Measurements from ENCODE around the gene DHRS7B.
"Not testable (repeated sequence)": the region's sequence is repeated elsewhere in the genome, so short reads cannot be mapped to it uniquely, and the experiment has no call there.

The DHRS7B gene, protein sequence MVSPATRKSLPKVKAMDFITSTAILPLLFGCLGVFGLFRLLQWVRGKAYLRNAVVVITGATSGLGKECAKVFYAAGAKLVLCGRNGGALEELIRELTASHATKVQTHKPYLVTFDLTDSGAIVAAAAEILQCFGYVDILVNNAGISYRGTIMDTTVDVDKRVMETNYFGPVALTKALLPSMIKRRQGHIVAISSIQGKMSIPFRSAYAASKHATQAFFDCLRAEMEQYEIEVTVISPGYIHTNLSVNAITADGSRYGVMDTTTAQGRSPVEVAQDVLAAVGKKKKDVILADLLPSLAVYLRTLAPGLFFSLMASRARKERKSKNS

DNA sequence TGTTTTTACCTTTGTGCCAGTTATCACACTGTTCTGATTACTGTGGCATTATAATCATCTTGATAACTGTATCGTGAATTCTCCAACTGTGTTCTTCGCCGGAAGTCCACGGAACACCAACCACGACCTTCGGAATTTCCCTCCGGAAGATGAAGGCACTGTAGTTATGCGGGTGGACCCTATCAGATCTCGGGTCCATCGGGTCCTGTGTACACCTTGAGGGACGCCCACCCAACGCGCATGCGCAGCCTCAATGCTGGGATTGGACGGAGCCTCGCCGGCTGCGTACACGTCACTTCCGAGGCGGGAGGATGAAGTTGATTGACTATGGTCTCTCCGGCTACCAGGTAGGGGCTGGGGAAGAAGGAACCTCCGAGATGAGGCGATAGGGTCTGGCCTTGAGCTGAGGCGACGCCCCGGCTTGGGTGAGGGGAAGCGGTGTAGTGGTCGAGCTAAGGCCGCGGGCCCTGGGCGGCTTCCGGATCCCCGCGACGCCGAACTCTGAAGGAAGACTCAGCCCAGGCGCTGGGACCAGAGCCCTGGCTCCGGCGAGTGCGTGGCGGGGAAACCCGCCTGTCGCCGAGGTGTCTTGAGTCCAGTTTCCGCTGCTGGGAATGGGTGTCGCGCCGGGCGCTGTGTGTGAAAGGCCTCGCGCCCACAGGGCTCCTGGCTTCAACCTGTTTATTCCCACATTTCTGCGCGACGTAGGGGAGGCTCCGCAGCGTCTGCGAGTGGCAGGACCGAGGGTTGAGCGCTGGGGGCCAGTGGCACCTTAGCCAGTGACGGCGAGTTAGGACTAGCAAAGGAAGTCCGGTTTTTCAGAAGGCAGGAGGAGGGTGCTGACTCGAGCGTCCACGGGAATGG is at the start of gene DHRS7B:
TSS of gene DHRS7B (plus strand) at position 320 of the 864 bp plus-strand sequence. CDS start at position 328, 8 bp downstream.
- TF ChIP-seq JUND (IDR thresholded peaks at IDR 0.05; ENCODE audit: low read depth): no peak
- DNase-seq (ENCODE audit: low read depth in 1 of 2, low spot score in 1 of 2): peak; percentile 85 to 94
- in situ Hi-C loops (cut with HindIII; ENCODE audit: low pct_unique_long_range_greater_than_20kb, low sequenced_read_pairs): no loop called here

DNA sequence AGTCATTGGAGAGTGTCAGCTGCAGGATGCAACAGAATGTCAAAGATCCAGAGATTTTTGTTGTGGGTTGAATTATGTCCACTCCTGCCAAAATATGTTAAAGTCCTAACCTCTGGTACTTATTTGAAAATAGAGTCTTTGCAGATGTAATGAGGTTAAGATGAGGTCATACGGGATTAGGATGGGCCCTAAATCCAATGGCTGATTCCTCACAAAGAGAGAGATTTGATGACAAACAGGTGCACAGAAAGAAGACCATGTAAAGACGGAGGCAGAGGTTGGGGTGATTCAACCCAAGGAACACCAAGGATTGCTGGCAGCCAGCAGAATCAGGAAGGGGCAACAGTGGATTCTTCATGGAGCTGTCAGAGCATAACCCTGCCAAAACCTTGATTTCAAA is 49.5 kb upstream of the DHRS7B start:
- in situ Hi-C loops (cut with HindIII; ENCODE audit: low pct_unique_long_range_greater_than_20kb, low sequenced_read_pairs): no loop called here
- no peak for TF ChIP-seq JUND (IDR thresholded peaks at IDR 0.05; ENCODE audit: low read depth)
- no peak for DNase-seq (ENCODE audit: low read depth in 1 of 2, low spot score in 1 of 2)

DNA sequence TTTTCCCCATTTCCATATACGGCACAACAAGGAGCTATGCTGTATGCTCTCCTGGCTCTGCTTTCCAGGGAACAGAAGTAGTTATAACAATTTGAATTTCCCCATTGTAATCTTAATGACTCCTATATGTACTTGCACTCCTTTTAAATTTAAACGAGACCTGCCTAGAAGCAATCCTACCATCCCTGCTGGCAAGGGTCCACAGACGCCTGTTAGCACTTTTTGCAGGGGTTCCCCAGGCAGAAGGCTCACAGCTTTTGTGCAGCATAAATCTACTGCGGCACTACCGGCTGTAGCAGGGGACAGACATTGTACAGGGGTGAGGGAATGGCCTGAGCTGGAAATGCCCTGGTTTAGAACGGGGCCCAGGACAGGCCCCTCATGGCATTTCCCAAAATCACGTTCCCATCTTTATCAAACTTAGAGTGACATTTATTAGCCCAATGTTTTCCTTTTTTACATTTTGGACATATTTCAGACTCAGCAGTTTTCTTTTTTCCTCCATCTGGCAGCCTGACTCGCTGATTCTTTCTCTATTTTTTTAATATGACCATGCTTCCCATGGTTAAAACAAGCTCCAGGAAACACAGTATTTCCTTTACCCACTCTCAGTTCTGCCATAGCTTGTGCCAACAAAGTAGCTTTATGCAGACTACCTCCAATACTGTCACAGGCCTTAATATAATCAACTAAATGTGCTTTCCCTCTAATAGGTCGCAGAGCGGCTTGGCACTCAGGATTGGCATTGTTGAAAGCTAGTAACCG is 48.6 kb upstream of the DHRS7B start:
- in situ Hi-C loops (cut with HindIII; ENCODE audit: low pct_unique_long_range_greater_than_20kb, low sequenced_read_pairs): no loop called here
- TF ChIP-seq JUND (IDR thresholded peaks at IDR 0.05; ENCODE audit: low read depth): no peak
- DNase-seq (ENCODE audit: low read depth in 1 of 2, low spot score in 1 of 2): no peak

DNA sequence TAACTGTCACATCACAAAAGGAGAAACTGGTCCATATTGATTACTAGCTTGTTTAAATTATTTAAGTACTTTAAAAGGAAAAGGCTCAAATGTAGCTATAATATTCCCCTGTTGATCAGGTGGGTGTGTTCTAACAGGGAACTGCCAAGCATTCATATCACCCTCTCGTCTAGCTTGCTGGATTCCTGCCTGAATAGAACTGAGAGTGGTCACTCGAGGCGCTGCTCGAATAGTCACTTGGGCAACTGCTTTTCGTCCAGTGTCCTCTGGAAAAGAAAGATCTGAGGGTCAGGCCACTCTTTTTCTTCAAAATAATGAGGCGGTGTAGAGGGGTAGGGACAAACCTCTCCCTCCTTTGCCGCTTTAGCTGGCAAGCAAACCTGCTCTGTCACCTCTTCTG is 47.6 kb upstream of the DHRS7B start:
- no peak for TF ChIP-seq JUND (IDR thresholded peaks at IDR 0.05; ENCODE audit: low read depth)
- in situ Hi-C loops (cut with HindIII; ENCODE audit: low pct_unique_long_range_greater_than_20kb, low sequenced_read_pairs): no loop called here
- DNase-seq (ENCODE audit: low read depth in 1 of 2, low spot score in 1 of 2): no peak

DNA sequence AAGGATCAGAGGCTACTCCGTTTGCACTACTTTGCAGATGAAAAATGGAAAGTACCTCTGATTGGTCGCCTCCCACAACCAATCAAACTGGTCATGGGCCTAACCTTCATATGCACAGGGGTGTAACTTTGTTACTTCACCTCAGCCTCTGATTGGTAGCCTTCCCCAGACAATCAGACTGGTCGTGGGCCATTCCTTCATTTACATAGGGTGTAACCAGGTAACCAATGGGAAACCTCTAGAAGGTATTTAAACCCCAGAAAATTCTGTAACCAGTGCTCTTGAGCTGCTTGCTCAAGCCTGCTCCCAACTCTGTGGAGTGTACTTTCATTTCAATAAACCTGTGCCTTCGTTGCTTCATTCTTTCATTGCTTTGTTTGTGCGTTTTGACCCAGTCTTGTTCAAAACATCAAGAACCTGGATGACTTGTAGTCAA is 44.7 kb upstream of the DHRS7B start:
- DNase-seq (ENCODE audit: low read depth in 1 of 2, low spot score in 1 of 2): peak in 1 of 2 experiments; percentile 57
- in situ Hi-C loops (cut with HindIII; ENCODE audit: low pct_unique_long_range_greater_than_20kb, low sequenced_read_pairs): no loop called here
- TF ChIP-seq JUND (IDR thresholded peaks at IDR 0.05; ENCODE audit: low read depth): no peak

DNA sequence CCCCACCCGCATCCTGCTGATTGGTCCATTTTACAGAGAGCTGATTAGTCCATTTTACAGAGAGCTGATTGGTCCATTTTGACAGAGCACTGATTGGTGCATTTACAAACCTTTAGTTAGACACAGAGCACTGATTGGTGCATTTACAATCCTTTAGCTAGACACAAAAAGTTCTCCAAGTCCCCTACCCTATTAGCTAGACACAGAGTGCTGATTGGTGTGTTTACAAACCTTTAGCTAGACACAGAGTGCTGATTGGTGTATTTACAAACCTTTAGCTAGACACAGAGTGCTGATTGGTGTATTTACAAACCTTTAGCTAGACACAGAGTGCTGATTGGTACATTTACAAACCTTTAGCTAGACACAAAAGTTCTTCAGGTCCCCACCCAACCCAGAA is 41.5 kb upstream of the DHRS7B start:
- in situ Hi-C loops (cut with HindIII; ENCODE audit: low pct_unique_long_range_greater_than_20kb, low sequenced_read_pairs); DNase-seq (ENCODE audit: low read depth in 1 of 2, low spot score in 1 of 2): not testable (repeated sequence)

DNA sequence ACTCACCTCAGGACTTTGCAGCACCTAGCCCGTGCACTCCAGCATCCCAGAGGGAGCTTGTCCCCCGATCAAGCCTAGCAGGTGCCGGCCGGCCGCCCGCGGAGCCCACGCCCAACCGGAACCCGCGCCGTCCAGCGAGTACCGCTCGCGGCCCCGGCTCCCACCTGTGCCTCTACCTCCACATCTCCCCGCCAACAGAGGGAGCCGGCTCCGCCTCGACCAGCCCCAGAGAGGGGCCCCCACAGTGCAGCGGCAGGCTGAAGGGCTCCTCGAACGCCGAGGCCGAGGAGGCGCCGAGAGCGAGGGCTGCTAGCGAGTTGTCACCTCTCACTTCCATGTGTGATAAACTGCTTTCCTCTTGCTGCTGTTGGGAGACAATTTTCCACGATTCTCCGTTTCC is 41.1 kb upstream of the DHRS7B start:
- in situ Hi-C loops (cut with HindIII; ENCODE audit: low pct_unique_long_range_greater_than_20kb, low sequenced_read_pairs): no loop called here
- TF ChIP-seq JUND (IDR thresholded peaks at IDR 0.05; ENCODE audit: low read depth): no peak
- DNase-seq (ENCODE audit: low read depth in 1 of 2, low spot score in 1 of 2): no peak

DNA sequence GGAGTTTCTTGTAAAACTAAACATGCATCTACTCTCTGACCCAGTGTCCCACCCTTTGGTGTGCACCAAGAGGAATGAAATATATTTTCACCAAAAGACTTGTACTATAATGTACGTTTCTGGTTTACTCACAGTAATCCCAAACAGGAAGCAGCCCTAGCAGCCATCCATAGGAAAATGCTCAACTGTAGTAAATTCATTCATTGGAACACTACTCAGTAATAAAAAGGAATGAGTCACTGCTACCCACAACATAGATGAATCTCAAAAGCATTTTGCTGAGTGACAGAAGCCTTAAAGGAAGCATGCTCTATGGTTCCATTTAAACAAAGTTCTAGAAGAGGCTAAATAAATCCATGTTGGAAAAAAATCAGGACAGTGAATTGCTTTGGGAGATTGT is 37.6 kb upstream of the DHRS7B start:
- no peak for TF ChIP-seq JUND (IDR thresholded peaks at IDR 0.05; ENCODE audit: low read depth)
- in situ Hi-C loops (cut with HindIII; ENCODE audit: low pct_unique_long_range_greater_than_20kb, low sequenced_read_pairs): no loop called here
- DNase-seq (ENCODE audit: low read depth in 1 of 2, low spot score in 1 of 2): no peak

DNA sequence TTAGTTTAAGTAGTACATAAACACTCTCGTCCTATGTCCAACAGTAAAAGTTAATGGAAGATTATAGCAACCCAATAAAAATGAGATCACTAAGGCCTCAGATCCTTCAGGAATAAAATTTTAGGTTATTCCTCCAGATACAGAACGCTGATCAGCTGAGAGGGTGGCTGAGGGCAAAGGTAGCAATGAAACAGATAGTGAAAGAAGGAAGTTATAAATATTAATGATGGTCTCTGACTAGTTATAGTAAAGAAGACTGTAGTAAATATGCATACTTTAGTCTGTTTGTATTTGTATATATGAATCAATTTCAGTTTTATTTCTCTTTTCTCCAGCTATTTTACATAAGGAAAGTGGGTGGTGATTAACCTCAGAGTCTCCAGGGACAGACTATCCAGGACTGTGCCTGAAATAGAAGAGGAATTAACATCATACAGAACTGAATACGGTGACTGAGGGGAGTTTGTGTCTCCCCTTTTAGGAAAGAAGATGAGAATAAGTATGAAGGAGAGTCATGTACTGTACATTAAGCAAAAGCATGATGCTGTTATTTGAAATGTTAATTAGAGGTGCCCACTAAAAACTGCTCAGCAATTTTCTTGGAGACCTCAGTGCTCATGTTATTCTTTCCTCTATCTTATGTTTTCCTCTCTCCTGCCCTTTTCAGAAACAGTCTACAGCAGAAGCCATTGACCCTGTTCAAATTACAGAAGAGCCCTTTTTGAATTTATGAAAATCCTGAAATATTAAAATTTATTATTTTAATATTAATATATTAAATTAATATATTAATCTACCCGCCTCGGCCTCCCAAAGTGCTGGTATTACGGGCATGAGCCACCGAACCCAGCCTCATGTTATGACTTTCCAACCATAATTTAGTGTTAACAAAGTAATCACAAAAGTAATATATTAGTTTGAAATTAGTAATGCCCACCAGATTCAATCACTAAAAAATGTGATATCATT is 36.5 kb upstream of the DHRS7B start:
- TF ChIP-seq JUND (IDR thresholded peaks at IDR 0.05; ENCODE audit: low read depth): no peak
- DNase-seq (ENCODE audit: low read depth in 1 of 2, low spot score in 1 of 2): no peak
- in situ Hi-C loops (cut with HindIII; ENCODE audit: low pct_unique_long_range_greater_than_20kb, low sequenced_read_pairs): no loop called here

DNA sequence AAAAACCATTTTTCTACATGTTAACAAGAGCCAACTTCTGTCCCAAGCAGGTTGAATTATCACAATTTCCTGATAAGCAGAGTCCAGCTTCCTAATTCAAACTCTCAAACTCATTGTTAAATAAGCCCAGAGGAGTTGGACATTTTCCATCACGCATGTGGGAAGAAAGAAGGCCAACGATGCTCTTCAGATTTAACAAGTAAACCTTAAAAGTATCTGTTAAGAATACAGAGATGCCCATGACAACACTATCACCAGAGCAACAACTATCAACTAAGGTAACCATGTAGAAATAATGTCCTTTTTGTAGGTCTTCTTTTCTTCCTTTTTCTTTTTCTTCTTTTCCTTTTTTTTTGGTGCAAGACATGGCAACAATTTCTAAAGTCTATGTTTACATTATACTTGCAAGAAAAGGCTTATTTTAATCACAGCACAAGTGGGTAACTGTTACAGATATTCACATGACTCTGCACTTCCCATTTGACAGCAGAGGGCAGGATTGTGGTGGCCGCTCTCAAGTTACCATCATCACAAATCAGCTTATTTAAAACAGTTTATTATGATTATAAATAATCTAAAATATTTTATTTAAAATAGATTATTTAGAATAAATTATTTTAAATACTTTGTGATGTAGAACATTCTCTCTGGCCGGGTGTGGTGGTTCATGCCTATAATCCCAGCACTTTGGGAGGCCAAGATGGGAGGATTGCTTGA is 35.7 kb upstream of the DHRS7B start:
- in situ Hi-C loops (cut with HindIII; ENCODE audit: low pct_unique_long_range_greater_than_20kb, low sequenced_read_pairs): no loop called here
- no peak for DNase-seq (ENCODE audit: low read depth in 1 of 2, low spot score in 1 of 2)
- no peak for TF ChIP-seq JUND (IDR thresholded peaks at IDR 0.05; ENCODE audit: low read depth)

DNA sequence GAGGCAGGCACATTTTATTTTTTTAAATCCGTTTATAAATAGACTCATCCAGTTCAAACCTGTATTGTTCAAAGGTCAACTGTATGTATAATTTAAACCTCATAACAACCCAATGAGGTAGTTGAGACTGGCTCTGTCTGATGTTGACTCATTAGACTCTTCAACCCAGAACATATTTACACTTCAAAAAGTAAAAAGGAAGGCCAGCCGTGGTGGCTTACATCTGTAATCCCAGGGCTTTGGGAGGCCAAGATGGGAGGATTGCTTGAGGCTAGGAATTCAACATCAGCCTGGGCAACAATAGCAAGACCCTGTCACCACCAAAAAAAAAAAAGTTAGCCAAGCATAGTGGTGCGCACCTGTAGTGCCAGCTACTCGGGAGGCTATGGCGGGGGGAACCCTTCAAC is 32.5 kb upstream of the DHRS7B start:
- no peak for TF ChIP-seq JUND (IDR thresholded peaks at IDR 0.05; ENCODE audit: low read depth)
- in situ Hi-C loops (cut with HindIII; ENCODE audit: low pct_unique_long_range_greater_than_20kb, low sequenced_read_pairs): no loop called here
- DNase-seq (ENCODE audit: low read depth in 1 of 2, low spot score in 1 of 2): peak in 1 of 2 experiments; percentile 4

All from T47D (cell line).